Measurements from ENCODE around the gene DOCK8.

DOCK8 gene

DNA sequence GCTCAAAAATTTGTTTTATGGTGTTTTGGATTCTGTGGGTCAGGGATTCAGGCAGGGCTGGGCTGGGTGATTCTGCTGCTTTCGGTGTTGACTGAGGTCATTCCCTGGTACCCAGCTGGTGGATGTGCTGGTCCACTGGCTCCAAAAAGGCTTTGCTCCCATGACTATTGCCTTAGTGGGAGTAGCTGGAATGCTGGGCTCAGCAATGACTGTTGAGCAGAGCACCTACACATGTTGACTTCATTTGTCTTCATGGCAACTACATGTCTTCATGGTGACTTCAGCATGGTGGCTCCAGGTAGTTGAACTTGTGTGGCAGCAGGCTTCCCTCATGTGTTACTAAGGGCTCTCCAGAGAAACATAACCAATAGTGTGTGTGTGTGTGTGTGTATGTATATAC, 297.2 kb downstream of the DOCK8 start:
- Histone ChIP-seq H3K9me3 (ENCODE audit: control insufficient read depth, insufficient read depth, low read length) (no peaks in the 10 kb centered on the region), H3K27ac (ENCODE audit: low read length) (no peak overlapping the region), H3K36me3 (ENCODE audit: control insufficient read depth, insufficient read depth, low read length) (no peaks in the 10 kb centered on the region; the same call in 1 of the 2 replicates), H3K4me3 (ENCODE audit: low read length) (no peak overlapping the region), H3K4me1 (ENCODE audit: control insufficient read depth, insufficient read depth, low read length) (no peaks in the 10 kb centered on the region), H3K27me3 (ENCODE audit: control insufficient read depth, insufficient read depth, low read length) (no peaks in the 10 kb centered on the region)
- WGBS (ENCODE audit: insufficient coverage, insufficient read length) = no CpG with 5 or more reads among the region's 1 CpG
- no peak for DNase-seq (ENCODE audit: low read depth, low spot score)

DNA sequence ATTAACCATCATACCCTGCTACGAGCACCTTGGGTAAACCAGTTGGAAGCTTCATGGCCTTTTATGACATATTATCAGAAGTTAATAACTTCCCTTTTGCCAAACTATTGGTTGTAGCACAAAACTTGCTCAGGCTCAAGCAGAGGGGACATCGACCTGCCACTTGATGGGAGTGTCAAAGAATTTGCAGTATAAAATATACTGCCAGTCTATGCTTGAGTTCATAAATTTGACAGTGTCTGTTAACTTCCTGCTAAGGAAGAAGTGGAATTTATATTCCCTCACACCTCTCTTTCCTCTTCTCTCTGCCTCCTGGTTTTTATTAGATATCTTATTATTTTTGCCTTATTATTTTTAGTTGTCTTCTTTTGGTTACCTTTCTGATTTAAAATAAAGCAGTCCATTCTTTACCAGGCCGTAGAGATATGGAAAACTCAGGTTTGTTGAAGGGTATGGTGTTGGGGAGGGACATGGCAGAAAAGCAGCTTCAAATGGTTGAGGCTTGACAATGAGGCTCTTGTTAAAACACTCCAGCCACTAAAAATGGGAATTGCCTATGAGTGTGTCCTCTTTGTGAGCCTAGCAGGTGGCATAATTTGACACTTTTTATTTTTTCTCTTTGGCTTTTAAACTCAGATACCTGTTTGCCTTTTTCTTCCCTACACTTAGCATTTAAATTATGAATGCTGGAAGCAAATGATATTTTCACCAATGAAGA, 298.0 kb downstream of the DOCK8 start:
- Histone ChIP-seq H3K27ac (ENCODE audit: low read length) (no peak overlapping the region), H3K36me3 (ENCODE audit: control insufficient read depth, insufficient read depth, low read length) (no peaks in the 10 kb centered on the region; the same call in 1 of the 2 replicates), H3K27me3 (ENCODE audit: control insufficient read depth, insufficient read depth, low read length) (no peaks in the 10 kb centered on the region), H3K4me3 (ENCODE audit: low read length) (no peak overlapping the region), H3K9me3 (ENCODE audit: control insufficient read depth, insufficient read depth, low read length) (no peaks in the 10 kb centered on the region), H3K4me1 (ENCODE audit: control insufficient read depth, insufficient read depth, low read length) (no peaks in the 10 kb centered on the region)
- WGBS (ENCODE audit: insufficient coverage, insufficient read length) = no CpG with 5 or more reads among the region's 3 CpGs
- no peak for DNase-seq (ENCODE audit: low read depth, low spot score)
